ENCODE measurements around the gene CKAP2L. TPM values are rescaled to one million over a fixed set of nuclear protein-coding genes. Genes with fewer than 3 reads are reported as not detected.

CKAP2L gene
- polyA plus RNA-seq, 2 donors = 1.6 to 3.5 TPM

GRCh38 chr2:112768432-112768831, 4.0 kb upstream of the CKAP2L start:
- H3K4me3 ChIP-seq (ENCODE audit: low read depth in 1 of 2, low read length in 2 of 2) = no peak overlapping the region
- H3K27ac ChIP-seq (ENCODE audit: low read depth in 2 of 2, low read length in 1 of 2) = no peak overlapping the region
- H3K4me1 ChIP-seq (ENCODE audit: control insufficient read depth in 2 of 2, insufficient read depth in 2 of 2, low read length in 1 of 2) = no peaks in the 10 kb centered on the region
- H3K9me3 ChIP-seq (ENCODE audit: control insufficient read depth in 2 of 2, insufficient read depth in 1 of 2, low read depth in 1 of 2, low read length in 1 of 2) = no peaks in the 10 kb centered on the region
- no peaks in the 10 kb centered on the region for H3K27me3 ChIP-seq (ENCODE audit: control insufficient read depth in 1 of 2, insufficient read depth in 2 of 2, low read length in 2 of 2)
- WGBS, 2 donors = 30 to 44% methylated on average over 1 of the region's 1 CpG
- H3K36me3 ChIP-seq (ENCODE audit: control insufficient read depth in 2 of 2, insufficient read depth in 2 of 2, low read length in 1 of 2) = no peaks in the 10 kb centered on the region

- no peaks in the 10 kb centered on the region for H3K27me3 ChIP-seq (ENCODE audit: control insufficient read depth in 1 of 2, insufficient read depth in 2 of 2, low read length in 2 of 2)
- WGBS, 2 donors = 49 to 55% methylated on average over 6 of the region's 6 CpGs
- no peaks in the 10 kb centered on the region for H3K9me3 ChIP-seq (ENCODE audit: control insufficient read depth in 2 of 2, insufficient read depth in 1 of 2, low read depth in 1 of 2, low read length in 1 of 2)
- H3K27ac ChIP-seq (ENCODE audit: low read depth in 2 of 2, low read length in 1 of 2) = peak overlapping the region; percentile 41 to 60
- H3K4me1 ChIP-seq (ENCODE audit: control insufficient read depth in 2 of 2, insufficient read depth in 2 of 2, low read length in 1 of 2) = no peaks in the 10 kb centered on the region
- peak overlapping the region in 1 of 2 donors; percentile 31 for H3K4me3 ChIP-seq (ENCODE audit: low read depth in 1 of 2, low read length in 2 of 2)
- no peaks in the 10 kb centered on the region for H3K36me3 ChIP-seq (ENCODE audit: control insufficient read depth in 2 of 2, insufficient read depth in 2 of 2, low read length in 1 of 2)
Observed at GRCh38 chr2:112767693-112768330, 3.4 kb upstream of the CKAP2L start.

- WGBS, 2 donors = 39 to 65% methylated on average over 4 of the region's 4 CpGs
- H3K36me3 ChIP-seq (ENCODE audit: control insufficient read depth in 2 of 2, insufficient read depth in 2 of 2, low read length in 1 of 2) = no peaks in the 10 kb centered on the region
- peak overlapping the region in 1 of 2 donors; percentile 89 for H3K4me3 ChIP-seq (ENCODE audit: low read depth in 1 of 2, low read length in 2 of 2)
- H3K4me1 ChIP-seq (ENCODE audit: control insufficient read depth in 2 of 2, insufficient read depth in 2 of 2, low read length in 1 of 2) = no peaks in the 10 kb centered on the region
- no peaks in the 10 kb centered on the region for H3K27me3 ChIP-seq (ENCODE audit: control insufficient read depth in 1 of 2, insufficient read depth in 2 of 2, low read length in 2 of 2)
- no peaks in the 10 kb centered on the region for H3K9me3 ChIP-seq (ENCODE audit: control insufficient read depth in 2 of 2, insufficient read depth in 1 of 2, low read depth in 1 of 2, low read length in 1 of 2)
- H3K27ac ChIP-seq (ENCODE audit: low read depth in 2 of 2, low read length in 1 of 2) = no peak overlapping the region
Observed at GRCh38 chr2:112765251-112765650, 842 bp upstream of the CKAP2L start.

DNA sequence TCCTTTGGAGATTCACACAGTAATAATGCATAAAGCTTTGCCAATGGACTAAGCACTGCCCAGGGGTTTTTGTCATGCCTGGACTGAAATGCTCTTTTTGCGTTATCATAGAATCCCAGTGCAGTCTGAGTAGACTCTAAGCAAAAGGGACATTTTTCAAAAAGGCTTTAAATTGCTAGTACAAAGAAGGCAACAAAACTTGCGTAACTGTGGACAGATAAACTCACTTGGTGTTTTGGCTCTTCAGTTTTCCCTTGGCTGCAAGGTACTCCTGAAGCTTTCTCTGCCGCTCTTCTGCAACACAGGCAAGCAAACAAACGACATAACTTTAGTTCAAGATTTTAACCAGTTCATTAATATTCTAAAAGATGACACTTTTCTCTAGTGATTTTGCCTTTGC, 2.1 kb downstream of the CKAP2L start:
- 92 to 94% methylated on average over 4 of the region's 4 CpGs for WGBS, 2 donors
- no peak overlapping the region for H3K4me3 ChIP-seq (ENCODE audit: low read depth in 1 of 2, low read length in 2 of 2)
- H3K4me1 ChIP-seq (ENCODE audit: control insufficient read depth in 2 of 2, insufficient read depth in 2 of 2, low read length in 1 of 2) = no peaks in the 10 kb centered on the region
- no peaks in the 10 kb centered on the region for H3K27me3 ChIP-seq (ENCODE audit: control insufficient read depth in 1 of 2, insufficient read depth in 2 of 2, low read length in 2 of 2)
- no peak overlapping the region for H3K27ac ChIP-seq (ENCODE audit: low read depth in 2 of 2, low read length in 1 of 2)
- no peaks in the 10 kb centered on the region for H3K36me3 ChIP-seq (ENCODE audit: control insufficient read depth in 2 of 2, insufficient read depth in 2 of 2, low read length in 1 of 2)
- no peaks in the 10 kb centered on the region for H3K9me3 ChIP-seq (ENCODE audit: control insufficient read depth in 2 of 2, insufficient read depth in 1 of 2, low read depth in 1 of 2, low read length in 1 of 2)

DNA sequence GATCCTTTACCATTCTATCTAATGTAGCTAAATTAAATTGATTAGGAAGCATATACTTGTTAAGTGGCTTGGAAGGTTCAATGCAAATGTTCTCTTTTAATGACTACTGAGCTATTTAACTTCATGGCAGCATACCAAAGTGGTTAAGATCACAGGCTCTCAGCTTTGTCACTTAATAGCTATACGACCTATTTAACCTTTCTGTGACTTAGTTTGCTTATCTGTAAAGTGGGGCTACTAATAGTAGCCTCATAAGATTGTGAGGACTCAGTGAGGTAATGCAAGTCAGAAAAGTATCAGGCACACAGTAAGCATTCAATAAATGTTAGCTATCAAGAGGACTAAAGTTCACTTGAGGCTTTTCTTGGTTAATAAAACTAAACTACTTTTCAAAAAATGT, 4.3 kb downstream of the CKAP2L start:
- Histone ChIP-seq H3K36me3 (ENCODE audit: control insufficient read depth in 2 of 2, insufficient read depth in 2 of 2, low read length in 1 of 2) (no peaks in the 10 kb centered on the region), H3K27me3 (ENCODE audit: control insufficient read depth in 1 of 2, insufficient read depth in 2 of 2, low read length in 2 of 2) (no peaks in the 10 kb centered on the region), H3K27ac (ENCODE audit: low read depth in 2 of 2, low read length in 1 of 2) (no peak overlapping the region), H3K9me3 (ENCODE audit: control insufficient read depth in 2 of 2, insufficient read depth in 1 of 2, low read depth in 1 of 2, low read length in 1 of 2) (no peaks in the 10 kb centered on the region), H3K4me3 (ENCODE audit: low read depth in 1 of 2, low read length in 2 of 2) (no peak overlapping the region), H3K4me1 (ENCODE audit: control insufficient read depth in 2 of 2, insufficient read depth in 2 of 2, low read length in 1 of 2) (no peaks in the 10 kb centered on the region)
- WGBS, 2 donors = 78 to 89% methylated on average over 1 of the region's 1 CpG

DNA sequence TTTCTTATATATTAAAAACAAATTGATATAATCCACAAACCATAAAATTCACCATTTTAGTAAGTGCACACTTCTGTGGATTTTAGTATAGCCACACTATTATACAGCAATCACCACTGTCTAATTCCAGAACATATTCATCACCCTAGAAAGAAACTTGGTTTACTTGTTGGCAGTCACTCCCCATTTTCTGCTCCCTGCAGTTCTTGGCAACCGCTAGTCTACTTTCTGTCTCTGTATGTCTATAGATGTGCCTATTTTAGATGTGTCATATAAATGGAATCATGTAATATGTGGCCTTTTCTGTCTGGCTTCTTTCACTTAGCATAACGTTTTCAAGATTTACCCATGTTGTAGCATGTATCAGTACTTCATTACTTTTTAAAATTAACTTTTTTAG, 5.7 kb downstream of the CKAP2L start:
- WGBS, 2 donors = 63 to 71% methylated on average over 2 of the region's 2 CpGs
- Histone ChIP-seq H3K36me3 (ENCODE audit: control insufficient read depth in 2 of 2, insufficient read depth in 2 of 2, low read length in 1 of 2) (peaks cover 0 to 3% of the 10 kb centered on the region in 2 donors), H3K27ac (ENCODE audit: low read depth in 2 of 2, low read length in 1 of 2) (no peak overlapping the region), H3K27me3 (ENCODE audit: control insufficient read depth in 1 of 2, insufficient read depth in 2 of 2, low read length in 2 of 2) (no peaks in the 10 kb centered on the region), H3K4me3 (ENCODE audit: low read depth in 1 of 2, low read length in 2 of 2) (no peak overlapping the region), H3K4me1 (ENCODE audit: control insufficient read depth in 2 of 2, insufficient read depth in 2 of 2, low read length in 1 of 2) (no peaks in the 10 kb centered on the region), H3K9me3 (ENCODE audit: control insufficient read depth in 2 of 2, insufficient read depth in 1 of 2, low read depth in 1 of 2, low read length in 1 of 2) (no peaks in the 10 kb centered on the region)

DNA sequence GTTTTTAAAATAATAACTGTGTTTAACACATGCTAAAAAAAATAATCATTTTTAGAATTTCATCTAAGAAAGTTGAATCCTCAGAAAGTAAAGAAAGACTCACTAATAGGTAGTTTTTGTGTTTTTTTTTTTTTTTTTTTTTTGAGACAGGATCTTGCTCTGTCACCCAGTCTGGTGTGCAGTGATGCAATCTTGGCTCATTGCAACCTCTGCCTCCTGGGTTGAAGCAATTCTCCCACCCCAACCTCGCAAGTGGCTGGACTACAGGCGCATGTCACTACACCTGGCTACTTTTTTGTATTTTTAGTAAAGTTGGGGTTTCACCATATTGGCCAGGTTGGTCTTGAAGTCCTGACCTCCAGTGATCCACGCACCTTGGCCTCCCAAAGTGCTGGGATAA, 7.1 kb downstream of the CKAP2L start:
- no peaks in the 10 kb centered on the region for H3K27me3 ChIP-seq (ENCODE audit: control insufficient read depth in 1 of 2, insufficient read depth in 2 of 2, low read length in 2 of 2)
- H3K4me3 ChIP-seq (ENCODE audit: low read depth in 1 of 2, low read length in 2 of 2) = no peak overlapping the region
- WGBS, 2 donors = 97 to 98% methylated on average over 3 of the region's 3 CpGs
- peaks cover 0 to 3% of the 10 kb centered on the region in 2 donors for H3K36me3 ChIP-seq (ENCODE audit: control insufficient read depth in 2 of 2, insufficient read depth in 2 of 2, low read length in 1 of 2)
- H3K9me3 ChIP-seq (ENCODE audit: control insufficient read depth in 2 of 2, insufficient read depth in 1 of 2, low read depth in 1 of 2, low read length in 1 of 2) = no peaks in the 10 kb centered on the region
- H3K4me1 ChIP-seq (ENCODE audit: control insufficient read depth in 2 of 2, insufficient read depth in 2 of 2, low read length in 1 of 2) = no peaks in the 10 kb centered on the region
- no peak overlapping the region for H3K27ac ChIP-seq (ENCODE audit: low read depth in 2 of 2, low read length in 1 of 2)

GRCh38 chr2:112756207-112756606, 8.2 kb downstream of the CKAP2L start:
- no peaks in the 10 kb centered on the region for H3K27me3 ChIP-seq (ENCODE audit: control insufficient read depth in 1 of 2, insufficient read depth in 2 of 2, low read length in 2 of 2)
- H3K4me3 ChIP-seq (ENCODE audit: low read depth in 1 of 2, low read length in 2 of 2) = no peak overlapping the region
- H3K36me3 ChIP-seq (ENCODE audit: control insufficient read depth in 2 of 2, insufficient read depth in 2 of 2, low read length in 1 of 2) = peaks cover 0 to 3% of the 10 kb centered on the region in 2 donors
- no peak overlapping the region for H3K27ac ChIP-seq (ENCODE audit: low read depth in 2 of 2, low read length in 1 of 2)
- 87 to 93% methylated on average over 3 of the region's 3 CpGs for WGBS, 2 donors
- no peaks in the 10 kb centered on the region for H3K9me3 ChIP-seq (ENCODE audit: control insufficient read depth in 2 of 2, insufficient read depth in 1 of 2, low read depth in 1 of 2, low read length in 1 of 2)
- no peaks in the 10 kb centered on the region for H3K4me1 ChIP-seq (ENCODE audit: control insufficient read depth in 2 of 2, insufficient read depth in 2 of 2, low read length in 1 of 2)

- H3K4me3 ChIP-seq (ENCODE audit: low read depth in 1 of 2, low read length in 2 of 2) = no peak overlapping the region
- H3K27ac ChIP-seq (ENCODE audit: low read depth in 2 of 2, low read length in 1 of 2) = no peak overlapping the region
- no peaks in the 10 kb centered on the region for H3K9me3 ChIP-seq (ENCODE audit: control insufficient read depth in 2 of 2, insufficient read depth in 1 of 2, low read depth in 1 of 2, low read length in 1 of 2)
- H3K27me3 ChIP-seq (ENCODE audit: control insufficient read depth in 1 of 2, insufficient read depth in 2 of 2, low read length in 2 of 2) = no peaks in the 10 kb centered on the region
- no peaks in the 10 kb centered on the region for H3K4me1 ChIP-seq (ENCODE audit: control insufficient read depth in 2 of 2, insufficient read depth in 2 of 2, low read length in 1 of 2)
- peaks cover 0 to 3% of the 10 kb centered on the region in 2 donors for H3K36me3 ChIP-seq (ENCODE audit: control insufficient read depth in 2 of 2, insufficient read depth in 2 of 2, low read length in 1 of 2)
- 87 to 90% methylated on average over 4 of the region's 4 CpGs for WGBS, 2 donors
Observed at GRCh38 chr2:112755444-112755843, 9.0 kb downstream of the CKAP2L start.

- Histone ChIP-seq H3K27me3 (ENCODE audit: control insufficient read depth in 1 of 2, insufficient read depth in 2 of 2, low read length in 2 of 2) (no peaks in the 10 kb centered on the region), H3K27ac (ENCODE audit: low read depth in 2 of 2, low read length in 1 of 2) (no peak overlapping the region), H3K36me3 (ENCODE audit: control insufficient read depth in 2 of 2, insufficient read depth in 2 of 2, low read length in 1 of 2) (peaks cover 0 to 3% of the 10 kb centered on the region in 2 donors), H3K4me1 (ENCODE audit: control insufficient read depth in 2 of 2, insufficient read depth in 2 of 2, low read length in 1 of 2) (no peaks in the 10 kb centered on the region), H3K9me3 (ENCODE audit: control insufficient read depth in 2 of 2, insufficient read depth in 1 of 2, low read depth in 1 of 2, low read length in 1 of 2) (peaks cover 0 to 2% of the 10 kb centered on the region in 2 donors), H3K4me3 (ENCODE audit: low read depth in 1 of 2, low read length in 2 of 2) (no peak overlapping the region)
- WGBS, 2 donors = 96 to 100% methylated on average over 1 of the region's 1 CpG
Observed at GRCh38 chr2:112754564-112754963, 9.8 kb downstream of the CKAP2L start.
